Kidney tubule cell (primary cell): ENCODE data around the gene SEC61A2.

Experiments
- DNase-seq: peaks from one replicate; pipeline ENCODE4 v3.0.0-alpha.2; 2018; ENCODE audit warnings: low spot score

Gene SEC61A2

DNA sequence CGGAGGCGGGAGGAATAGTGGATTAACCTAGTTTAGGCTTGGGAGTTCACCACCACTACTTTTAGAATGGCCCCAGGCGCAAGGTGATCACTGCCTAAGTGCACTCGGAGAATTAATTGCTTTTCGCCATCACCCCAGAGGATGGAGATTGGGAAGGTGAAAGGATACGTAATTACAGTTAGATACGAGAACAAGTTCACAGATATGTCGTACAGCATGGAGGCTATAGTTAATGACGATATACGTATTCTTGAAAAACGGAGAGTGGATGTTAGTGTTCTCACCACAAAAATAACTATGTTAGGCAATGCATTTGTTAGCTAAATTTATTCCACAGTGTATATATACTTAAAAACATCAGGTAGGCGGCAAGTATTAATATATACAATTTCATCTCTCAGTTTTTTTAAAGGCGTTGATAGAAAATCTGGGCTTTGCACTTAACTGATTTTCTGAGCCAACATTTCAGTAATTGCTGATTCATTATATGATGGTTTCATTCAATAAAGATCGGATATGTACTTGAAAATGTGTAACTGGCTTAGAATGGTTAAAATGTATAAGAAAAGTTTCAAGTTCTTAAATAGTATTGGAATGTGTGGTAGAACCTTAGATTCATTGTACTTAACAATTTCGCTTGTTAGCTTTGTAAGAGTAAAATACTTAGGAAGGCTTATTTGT is 67.2 kb downstream of the SEC61A2 start:
- DNase-seq = no peak

DNA sequence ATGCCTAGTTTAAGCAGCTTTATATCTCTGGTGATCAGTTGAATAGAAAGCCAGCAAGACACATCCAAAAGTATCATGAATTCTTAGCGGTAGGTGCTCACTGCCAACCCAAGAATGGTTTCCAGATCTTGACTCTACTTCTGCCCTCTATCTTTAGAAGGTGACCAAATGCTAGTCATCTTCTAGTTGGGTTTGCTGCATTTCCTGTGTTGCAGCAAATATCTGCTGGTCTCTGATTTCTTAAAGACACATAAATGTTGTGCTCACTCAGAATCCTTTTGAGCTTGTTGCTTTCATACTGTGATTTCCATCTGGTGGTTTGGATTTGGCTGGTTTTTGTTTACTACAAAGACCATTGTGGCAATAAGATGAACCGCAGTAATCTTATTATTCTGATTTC is 68.7 kb downstream of the SEC61A2 start:
- no peak for DNase-seq

DNA sequence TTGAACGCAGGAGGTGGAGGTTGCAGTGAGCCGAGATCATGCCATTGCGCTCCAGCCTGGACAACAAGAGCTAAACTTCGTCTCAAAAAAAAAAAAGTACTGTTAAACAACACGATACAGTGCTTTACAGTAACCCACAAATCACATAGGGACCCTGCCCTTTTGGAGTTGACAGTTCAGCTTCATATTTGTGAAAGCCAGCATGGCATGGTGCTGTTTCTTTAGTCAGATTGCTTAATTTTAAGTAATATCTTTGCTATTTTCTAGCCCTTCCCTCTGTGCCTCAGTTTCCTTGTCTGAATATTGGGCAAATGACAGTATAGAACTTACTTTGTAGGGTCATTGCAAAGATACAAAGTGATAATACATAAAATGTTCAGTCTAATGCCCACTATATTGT is 71.4 kb downstream of the SEC61A2 start:
- no peak for DNase-seq

DNA sequence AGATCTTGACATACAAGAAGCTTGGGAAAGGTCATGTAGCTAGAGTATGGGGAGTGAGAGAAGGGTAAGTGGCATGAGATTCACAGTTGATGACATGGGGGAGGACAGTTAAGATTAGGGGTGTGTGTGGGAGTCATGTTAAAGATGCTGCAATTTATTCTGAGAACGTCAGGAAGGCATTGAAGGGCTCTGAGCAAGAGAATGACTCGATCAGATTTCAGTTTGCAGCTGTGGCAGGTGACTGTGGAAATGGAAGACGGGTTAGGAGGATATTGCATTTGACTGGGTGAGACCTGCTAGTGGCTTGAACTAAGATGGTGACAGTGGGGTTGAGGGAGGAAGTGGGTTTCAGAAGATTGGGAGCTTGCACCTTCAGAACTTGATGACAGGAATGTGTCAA is 72.1 kb downstream of the SEC61A2 start:
- DNase-seq = peak; percentile 69

DNA sequence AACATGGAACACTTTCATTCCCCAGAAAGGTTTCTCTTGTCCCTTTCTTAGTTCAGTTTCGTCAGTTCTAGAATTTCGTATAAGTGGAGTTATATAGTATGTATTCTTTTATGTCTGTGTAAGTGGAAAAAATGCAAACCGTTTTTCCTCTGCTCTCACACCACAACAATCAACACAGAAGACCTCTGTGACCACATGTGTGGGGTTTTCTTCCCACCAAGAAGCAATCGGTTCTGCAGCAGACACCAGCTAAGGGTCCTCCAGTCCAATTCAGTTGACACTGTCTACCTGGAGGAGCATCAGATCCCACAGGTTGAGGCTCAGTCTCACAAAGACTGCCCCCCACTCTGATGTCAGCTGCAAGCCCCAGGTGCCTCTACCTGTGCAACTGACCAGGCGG is 72.7 kb downstream of the SEC61A2 start:
- no peak for DNase-seq

DNA sequence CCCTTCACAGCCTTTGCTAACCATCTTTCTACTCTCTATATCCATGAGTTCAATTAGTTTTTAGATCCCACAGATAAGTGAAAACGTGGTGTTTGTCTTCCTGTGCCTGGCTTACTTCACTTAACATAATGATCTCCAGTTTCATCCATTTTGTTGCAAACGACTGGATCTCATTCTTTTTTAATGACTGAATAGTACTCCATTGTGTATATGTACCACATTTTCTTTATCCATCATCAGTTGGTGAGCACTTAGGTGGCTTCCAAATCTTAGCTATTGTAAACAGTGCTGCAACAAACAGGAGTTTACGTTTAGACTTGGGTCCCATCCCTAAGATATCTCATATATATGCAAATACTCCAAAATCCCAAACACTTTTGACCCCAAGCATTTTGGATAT is 75.6 kb downstream of the SEC61A2 start:
- no peak for DNase-seq

DNA sequence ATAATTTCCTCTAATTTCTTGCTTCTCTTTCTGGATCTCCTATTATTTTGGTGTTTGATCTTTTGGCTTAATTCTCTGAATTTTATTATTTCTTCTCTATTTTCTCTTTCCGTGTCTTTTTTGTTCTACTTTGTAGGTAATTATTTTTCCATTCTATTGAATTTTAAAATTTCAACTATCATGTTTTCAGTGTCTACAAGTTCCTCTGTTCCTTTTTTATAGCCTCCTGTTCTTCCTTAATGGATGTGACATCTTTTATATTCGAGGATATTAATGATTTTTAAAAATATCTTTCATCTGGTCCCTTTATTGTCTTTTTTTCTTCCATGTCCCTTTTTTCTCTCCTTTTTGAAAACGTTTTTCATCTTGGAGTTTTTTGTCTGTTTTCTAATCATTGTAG is 77.6 kb downstream of the SEC61A2 start:
- no peak for DNase-seq

DNA sequence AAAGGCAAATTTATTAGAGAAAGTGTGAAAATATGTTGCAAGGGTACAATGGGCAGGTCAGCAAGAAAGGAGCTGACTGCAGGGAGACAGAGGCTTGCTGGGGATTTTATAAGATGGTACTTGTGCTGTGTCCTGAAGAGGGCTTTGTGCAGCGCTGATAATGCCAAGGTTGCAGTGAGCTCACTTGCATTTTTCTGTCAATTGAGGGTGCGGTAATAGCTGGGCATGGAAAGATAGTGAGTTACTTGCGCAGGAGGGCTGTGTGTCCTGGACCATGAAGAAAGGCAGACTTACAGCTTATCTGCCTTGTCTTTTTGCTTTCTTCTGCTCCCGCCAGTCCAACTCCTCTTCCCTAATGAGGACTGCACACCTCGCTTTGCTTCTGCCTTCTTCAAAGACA is 79.0 kb downstream of the SEC61A2 start:
- no peak for DNase-seq

DNA sequence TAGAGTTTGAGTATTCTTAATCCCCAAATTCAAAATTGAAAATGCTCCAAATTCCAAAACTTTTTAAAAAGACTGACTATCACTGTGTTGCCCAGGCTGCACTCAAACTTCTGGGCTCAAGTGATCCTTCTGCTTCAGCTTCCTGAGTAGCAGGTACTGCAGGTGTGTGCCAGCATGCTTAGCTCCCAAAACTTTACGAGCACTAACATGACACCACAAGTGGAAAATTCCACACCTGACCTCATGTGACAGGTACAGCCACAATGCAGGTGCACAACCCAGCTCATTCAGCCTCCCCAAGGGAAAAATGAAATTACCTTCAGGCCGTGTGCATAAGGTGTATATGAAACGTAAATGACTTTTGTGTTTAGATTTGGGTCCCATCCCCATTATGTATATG is 83.0 kb downstream of the SEC61A2 start:
- DNase-seq = no peak

DNA sequence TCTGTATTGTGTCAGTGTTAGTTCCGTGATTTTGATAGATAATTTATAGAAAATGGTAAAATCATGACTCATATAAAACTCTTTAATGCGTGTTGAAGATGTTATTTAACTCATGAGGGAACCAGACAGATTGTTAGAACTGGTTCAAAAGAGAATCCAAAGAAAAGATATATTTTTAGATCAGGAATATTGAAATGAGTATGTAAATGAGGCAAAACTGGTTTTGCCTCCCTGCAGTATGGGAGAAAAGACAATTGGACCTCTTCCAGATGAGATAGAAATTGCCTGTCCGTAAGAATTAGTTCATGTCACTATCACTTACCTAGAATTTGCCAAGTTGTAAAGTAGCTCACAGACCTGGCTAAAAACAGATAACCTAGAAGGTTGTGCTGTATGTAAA is 84.1 kb downstream of the SEC61A2 start:
- DNase-seq = no peak

DNA sequence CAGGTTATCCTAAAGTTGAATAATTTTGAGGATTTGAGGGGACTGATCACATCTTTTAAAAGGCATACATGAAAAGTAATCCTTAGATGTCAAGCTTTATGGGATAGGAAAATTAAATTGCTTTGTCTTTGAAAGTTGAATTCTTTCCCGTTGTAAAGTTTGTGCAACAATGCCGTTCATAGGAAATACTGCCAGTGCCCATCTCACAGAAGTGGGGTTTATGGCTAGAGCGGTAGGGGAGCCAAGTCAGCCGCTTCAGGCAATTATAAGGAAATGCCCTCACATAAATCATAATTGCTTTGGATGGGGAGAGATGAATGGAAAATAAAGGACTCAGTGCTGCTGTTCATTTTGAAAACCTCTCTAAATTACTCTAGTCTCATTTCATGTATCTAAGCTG is 84.6 kb downstream of the SEC61A2 start:
- no peak for DNase-seq

DNA sequence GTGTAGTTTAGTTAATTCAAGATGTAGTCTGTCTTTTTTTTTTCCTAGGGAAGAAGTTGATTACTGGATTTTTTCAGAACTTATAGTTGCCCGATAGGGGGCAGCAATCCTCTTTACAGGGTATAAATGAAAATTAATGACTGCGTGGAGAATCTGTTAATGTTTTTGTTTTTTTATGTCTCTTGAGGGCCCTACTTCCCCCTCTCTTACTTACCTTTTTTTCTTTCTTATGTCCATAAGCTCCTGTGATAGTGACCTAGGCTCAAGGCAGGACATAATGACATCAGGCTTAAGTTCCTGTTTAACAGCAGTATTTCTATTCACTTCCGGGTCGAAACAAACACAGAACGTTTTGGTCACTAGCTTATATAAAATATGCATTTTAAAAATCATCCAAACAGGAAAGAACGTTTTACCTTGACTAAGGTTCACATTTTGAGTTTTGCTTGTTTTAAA is 85.3 kb downstream of the SEC61A2 start:
- DNase-seq = peak; percentile 49
